HL-60 (cell line): ENCODE data around the gene LNPK.
"Not testable (repeated sequence)": the region's sequence is repeated elsewhere in the genome, so short reads cannot be mapped to it uniquely, and the experiment has no call there.

Experiments
- DNase-seq, 2 experiments: peaks; one replicate each; pipeline ENCODE4 v3.0.0-alpha.2; 2010 to 2020; ENCODE audit warnings: low read depth in 1 of 2, low spot score in 1 of 2
- H3K27ac ChIP-seq: fragments of 250-450 bp; sonication (Bioruptor Pico); replicated peaks from 2 replicates; pipeline ENCODE4 v1.5.1; 2020; ENCODE audit warnings: mild to moderate bottlenecking, moderate library complexity
- H3K27me3 ChIP-seq: fragments of 250-450 bp; sonication (Bioruptor Pico); 2 replicates; pipeline ENCODE4 v1.5.1; 2021; ENCODE audit warnings: mild to moderate bottlenecking, moderate library complexity; ENCODE audit not compliant: insufficient read depth, poor library complexity, severe bottlenecking
- H3K4me3 ChIP-seq: replicated peaks from 2 replicates; pipeline ENCODE4 v1.5.1; 2011; ENCODE audit warnings: mild to moderate bottlenecking, control low read depth, low read length; ENCODE audit not compliant: insufficient read depth
- CTCF ChIP-seq: IDR thresholded peaks from one replicate; pipeline ENCODE4 v1.5.1; 2011; ENCODE audit warnings: low read length, control low read depth, inconsistent platforms; ENCODE audit not compliant: insufficient read depth
- GABPA ChIP-seq: IDR thresholded peaks from 2 replicates; pipeline ENCODE4 v1.6.1; 2012; ENCODE audit warnings: low read depth
- POLR2AphosphoS5 ChIP-seq: IDR thresholded peaks from 2 replicates; pipeline ENCODE4 v1.6.1; 2012; ENCODE audit warnings: low read depth
- REST ChIP-seq: IDR thresholded peaks from 2 replicates; pipeline ENCODE4 v1.6.1; 2012; ENCODE audit warnings: low read depth; ENCODE audit not compliant: insufficient replicate concordance
- SPI1 ChIP-seq: IDR thresholded peaks from 2 replicates; pipeline ENCODE4 v1.6.1; 2012; ENCODE audit warnings: low read depth, mild to moderate bottlenecking, borderline replicate concordance

Gene LNPK

GRCh38 chr2:175964195-175964594 lies 37.9 kb downstream of the LNPK start:
- TF ChIP-seq CTCF (no peak), GABPA (no peak), POLR2AphosphoS5 (no peak), SPI1 (no peak), REST (no peak)
- H3K27me3 ChIP-seq = no peaks in the 10 kb centered on the region
- no peak overlapping the region for H3K4me3 ChIP-seq
- DNase-seq = no peak
- H3K27ac ChIP-seq = no peak overlapping the region

GRCh38 chr2:175963171-175963570 lies 38.9 kb downstream of the LNPK start:
- H3K27ac ChIP-seq, DNase-seq, H3K27me3 ChIP-seq, H3K4me3 ChIP-seq: not testable (repeated sequence)

GRCh38 chr2:175957845-175958244 lies 44.2 kb downstream of the LNPK start:
- no peaks in the 10 kb centered on the region for H3K27me3 ChIP-seq
- no peak for DNase-seq
- TF ChIP-seq GABPA (no peak), SPI1 (no peak), CTCF (no peak), REST (no peak), POLR2AphosphoS5 (no peak)
- no peak overlapping the region for H3K4me3 ChIP-seq
- H3K27ac ChIP-seq = no peak overlapping the region

GRCh38 chr2:175955136-175955535 lies 46.9 kb downstream of the LNPK start:
- no peak overlapping the region for H3K4me3 ChIP-seq

More at GRCh38 chr2:175955136-175955535, 46.9 kb downstream of the LNPK start:
- no peak for DNase-seq
- H3K27me3 ChIP-seq = no peaks in the 10 kb centered on the region
- H3K27ac ChIP-seq = no peak overlapping the region
- no peak for TF ChIP-seq REST
- no peak for TF ChIP-seq POLR2AphosphoS5
- TF ChIP-seq CTCF = no peak
- no peak for TF ChIP-seq SPI1
- TF ChIP-seq GABPA = no peak
